Stimulated activated CD8-positive, alpha-beta memory T cell treated with anti-CD3 and anti-CD28 coated beads, Interleukin-12 subunit alpha, Interleukin-12 subunit beta, amount 100 ng/mL, for 24 hours (primary cell): ENCODE measurements around the gene WDR82.

ENCODE experiments used
- DNase-seq: peaks from one replicate; pipeline ENCODE4 v3.0.0-alpha.2; 2020; ENCODE audit errors: extremely low read depth

Gene WDR82

DNA sequence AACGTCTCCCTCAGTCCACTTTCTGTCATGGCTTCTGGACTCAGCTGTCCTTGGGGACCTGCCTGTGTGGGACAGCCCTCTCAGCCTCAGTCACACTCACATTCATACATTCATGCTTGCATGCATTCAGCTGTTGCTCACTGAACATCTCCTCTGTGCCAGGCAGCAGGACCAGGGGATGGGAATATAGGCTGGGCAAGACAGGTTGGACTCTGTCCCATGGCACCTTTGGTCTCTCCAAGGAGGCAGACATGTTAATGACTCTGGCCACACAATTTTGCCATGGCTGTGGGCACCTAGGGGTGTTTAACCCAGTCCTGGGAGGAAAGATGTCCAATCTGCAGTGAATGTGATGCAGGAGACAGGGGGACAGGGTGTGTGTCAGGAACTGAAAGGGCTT, 29.9 kb upstream of the WDR82 start:
- DNase-seq, result no peak

DNA sequence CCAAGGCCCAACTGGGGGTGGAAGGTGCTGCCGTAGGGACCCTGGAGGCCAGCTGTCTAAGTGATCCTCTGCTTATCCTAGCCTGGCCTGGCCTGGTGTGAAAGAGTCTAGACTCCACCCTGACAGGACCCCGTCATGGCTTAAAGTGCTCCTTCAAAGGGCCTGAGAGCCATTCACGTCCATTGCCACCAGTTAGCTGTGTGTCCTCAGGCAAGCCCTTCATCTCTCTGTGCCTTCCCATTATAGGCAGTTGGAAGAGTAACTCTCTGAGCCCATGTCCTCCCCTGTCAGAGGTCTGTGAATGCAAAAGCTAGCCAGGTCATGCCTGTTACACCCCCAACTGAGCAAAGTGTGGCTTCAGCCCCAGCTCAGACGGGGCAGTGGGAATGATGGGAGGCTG, 28.5 kb upstream of the WDR82 start:
- DNase-seq, result no peak

DNA sequence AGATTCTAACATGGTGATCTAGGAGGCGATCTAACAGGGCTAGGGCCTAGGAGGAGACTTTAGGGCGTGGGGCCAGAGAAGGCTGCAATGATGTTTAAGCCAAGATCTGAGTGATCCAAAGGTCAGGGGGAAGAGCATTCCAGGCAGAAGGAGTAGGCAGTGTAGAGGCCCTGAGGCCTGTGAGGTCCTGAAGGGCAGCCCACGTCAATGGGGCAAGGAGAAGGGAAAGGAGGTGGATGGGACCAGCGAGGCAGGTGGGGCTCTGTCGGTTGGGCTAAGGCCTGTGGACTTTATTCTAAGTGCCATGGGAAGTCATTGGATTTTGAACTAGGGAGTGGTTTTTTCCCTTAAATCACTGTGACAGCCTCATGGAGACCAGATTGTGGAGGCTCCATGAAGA, 27.5 kb upstream of the WDR82 start:
- DNase-seq, result no peak

DNA sequence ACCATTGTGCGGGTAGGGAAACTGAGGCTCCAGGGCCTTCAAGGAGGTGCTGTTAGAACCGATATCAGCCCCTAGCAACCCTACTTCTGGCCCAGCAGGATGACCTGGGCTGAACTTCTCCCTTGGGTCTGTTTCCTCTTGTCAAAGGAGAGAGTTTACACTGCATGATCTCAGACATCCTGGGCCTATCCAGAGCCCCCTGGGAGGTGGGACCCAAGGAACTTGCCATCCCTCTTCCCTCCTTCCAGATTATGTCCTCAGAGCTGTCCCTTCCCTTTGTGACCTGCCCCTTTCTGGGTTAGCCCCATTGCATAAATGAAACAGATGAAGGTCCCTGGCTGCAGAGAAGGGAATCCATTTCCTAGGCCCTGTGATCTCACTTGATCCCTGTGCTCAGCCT, 25.4 kb upstream of the WDR82 start:
- DNase-seq, result no peak

DNA sequence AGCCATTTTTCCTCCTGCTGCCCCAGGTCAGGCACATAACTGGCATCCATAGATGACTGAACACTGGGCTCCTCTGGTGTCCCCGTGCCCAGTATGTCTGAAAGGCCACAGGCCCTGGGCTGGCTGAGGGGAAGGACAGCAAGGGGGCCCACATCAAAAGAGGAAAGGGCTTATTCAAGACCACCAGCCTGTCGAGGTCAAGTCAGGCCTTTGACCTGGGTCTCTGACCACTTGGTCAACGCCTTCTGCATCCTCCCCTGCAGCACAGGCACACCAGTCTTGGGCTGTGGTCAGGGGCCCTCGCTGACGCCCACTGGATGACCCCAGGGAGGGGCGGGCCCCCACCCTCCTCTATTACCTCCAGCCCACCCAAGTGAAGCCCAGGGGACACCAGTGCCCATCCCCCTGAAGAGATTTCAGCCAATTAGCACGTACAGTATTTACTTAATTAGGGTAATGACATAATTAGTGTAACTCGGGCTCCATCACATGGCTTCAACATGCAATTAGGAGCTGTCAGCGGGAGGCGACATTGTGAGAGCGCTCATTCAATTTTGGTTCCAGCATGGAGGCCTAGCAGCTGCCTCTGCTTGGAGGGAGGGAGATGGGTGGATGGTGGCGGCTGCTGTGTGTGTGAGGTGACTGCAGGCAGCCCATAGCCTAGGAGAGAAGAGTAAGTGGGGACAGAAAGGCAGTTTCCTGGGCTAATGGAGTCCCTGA, 24.1 kb upstream of the WDR82 start:
- DNase-seq, result no peak

DNA sequence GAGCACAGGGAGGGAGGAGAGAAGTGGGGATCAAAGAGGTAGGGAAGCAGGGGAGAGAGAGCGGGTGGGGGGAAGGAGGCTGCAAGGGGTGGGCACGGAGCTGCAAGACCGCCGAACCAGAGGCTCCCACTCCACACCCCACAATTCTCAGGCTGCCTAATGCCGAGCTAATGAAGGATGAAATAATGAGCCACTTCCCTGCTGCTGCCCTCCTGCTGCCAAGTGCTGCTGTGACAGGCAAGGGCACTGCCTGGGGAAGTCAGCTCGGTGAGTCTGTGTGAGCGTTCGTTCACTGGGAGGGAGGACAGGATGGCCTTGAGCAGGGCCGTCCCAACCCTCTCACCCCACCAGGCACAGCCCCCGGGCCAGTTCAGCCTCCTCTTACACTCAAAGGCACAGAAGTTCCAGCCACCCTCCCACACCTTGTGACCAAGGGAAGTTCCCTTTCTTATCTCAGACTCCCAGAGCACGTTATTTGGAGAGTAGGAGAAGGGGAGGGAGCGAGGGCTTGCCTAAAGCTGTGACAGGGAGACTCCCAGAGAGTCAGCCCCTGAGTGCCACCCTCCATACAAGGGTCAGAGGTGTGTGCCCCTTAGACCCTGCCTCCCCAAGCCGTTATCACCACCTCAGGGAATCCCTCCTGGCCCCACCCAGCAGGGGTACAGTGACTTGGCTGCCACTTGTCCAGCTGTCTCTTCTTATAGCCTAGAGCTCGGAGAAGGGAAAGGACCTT, 21.6 kb upstream of the WDR82 start:
- DNase-seq, result no peak

DNA sequence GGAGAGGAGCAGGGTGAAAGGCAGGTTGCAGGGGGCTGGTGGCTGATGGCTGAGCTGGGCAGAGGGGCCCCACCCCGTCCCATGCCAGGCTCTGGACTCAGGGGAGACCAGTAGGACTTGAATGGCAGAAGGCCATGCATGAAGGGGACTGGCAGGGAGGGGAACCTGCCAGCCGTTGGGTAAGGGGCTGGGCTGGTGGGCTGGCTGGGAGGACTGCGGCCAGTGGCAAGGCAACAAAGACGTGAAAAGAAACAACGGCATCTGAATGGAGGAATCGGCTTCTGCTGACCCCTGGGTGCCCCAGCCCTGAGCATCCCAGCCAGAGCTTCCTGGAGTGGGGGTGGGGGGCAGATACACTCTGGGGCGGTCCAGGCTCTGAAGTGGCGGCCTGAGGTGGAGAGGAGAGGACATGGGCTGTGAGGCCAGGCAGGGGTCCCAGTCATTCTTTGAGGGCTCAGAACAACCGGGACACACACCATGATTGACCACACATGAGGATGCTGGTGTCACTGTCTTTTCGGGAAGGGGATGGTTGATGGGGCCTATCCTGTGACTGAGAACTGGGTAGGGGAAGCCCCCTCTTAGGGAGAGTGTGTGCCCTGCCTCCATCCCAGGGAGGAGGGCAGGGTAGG, 20.9 kb upstream of the WDR82 start:
- DNase-seq, result no peak

DNA sequence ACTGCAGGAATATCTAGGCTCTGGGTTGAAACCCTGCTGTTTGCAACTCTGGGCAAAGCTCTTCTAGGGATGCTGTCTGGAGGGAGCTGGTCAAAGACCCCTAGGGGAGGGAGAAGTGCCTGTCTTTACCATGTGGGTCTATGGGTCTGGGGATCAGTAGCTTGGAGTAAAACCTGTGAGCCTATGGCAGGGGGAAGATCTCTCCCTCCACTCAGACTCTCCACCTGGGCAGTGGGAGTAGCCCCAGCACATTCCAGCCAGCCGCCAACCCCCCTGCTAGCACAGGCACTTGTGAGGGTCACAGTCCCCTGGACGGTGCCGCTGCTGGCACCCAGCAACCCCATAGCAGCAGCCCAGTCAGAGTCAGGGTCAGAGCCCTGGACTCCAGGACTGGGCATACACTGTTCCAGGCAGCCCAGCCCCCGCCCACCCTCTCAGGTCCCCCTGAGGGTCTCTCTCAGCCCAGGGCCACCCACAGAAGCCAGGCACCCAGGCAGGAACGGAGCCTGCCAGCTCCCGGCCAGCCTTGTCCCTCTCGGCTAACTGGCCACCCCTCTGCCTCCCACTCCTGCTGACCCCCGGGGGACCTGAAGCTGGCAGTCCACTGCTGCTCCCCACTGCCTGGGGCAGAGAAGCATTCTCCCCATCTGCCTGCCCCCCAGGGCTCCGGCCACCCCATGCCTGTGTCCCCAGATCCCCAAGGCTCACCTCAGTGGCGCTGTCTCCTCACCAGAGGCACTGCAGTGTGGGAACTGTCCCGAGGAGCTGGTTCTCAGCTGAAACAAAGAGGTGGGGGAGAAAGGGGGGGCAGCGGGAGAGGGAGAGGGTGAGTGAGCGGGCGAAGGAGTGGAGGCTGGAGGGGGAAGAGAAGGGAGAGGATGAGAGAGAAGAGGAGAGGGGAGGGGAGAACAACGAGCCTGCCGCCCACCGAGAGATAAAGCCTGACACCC, 20.0 kb upstream of the WDR82 start:
- no peak for DNase-seq

DNA sequence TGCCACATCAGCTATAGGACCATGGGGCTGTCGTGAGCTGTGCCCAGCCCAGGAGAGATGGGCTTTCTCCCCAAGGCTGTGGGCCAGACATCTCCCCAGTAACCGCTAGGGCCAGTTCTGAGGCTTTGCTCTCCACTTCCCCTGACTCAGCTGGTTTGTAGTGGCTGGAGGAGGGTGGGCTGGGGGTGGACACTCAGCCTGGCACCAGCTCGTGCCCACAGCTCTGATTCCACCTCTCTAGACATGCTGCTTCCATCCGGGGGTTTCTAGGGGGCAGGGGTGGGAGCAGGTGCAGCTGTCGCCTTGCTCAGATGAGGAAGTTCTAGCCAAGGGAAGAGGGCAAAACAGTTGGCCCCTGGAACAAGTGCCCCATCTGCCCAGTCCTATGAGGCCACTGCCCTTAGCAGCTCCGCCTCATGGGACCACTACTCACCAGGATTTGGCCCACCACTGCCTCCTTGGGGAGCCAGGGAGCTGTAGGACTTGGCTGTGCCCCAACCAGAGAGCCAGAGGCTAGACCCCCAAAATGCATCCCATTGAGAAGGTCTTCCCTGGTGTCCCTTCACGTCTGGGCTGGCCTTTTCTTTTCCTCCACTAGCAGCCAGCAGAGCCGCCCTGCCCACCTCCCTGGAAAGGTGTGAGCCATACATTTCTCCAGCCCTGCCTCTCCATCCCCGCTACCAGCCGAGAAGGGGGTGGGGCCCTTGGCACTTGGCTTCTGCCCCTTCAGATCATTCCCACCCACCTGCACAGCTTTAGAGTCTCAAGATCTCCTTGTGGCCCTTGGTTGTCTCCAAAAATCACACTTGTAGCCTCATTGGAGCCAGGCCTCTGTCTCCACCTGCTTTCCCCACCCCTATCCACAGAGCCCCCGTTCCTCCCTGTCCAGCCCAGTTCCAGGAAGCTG, 19.0 kb upstream of the WDR82 start:
- DNase-seq, result no peak

DNA sequence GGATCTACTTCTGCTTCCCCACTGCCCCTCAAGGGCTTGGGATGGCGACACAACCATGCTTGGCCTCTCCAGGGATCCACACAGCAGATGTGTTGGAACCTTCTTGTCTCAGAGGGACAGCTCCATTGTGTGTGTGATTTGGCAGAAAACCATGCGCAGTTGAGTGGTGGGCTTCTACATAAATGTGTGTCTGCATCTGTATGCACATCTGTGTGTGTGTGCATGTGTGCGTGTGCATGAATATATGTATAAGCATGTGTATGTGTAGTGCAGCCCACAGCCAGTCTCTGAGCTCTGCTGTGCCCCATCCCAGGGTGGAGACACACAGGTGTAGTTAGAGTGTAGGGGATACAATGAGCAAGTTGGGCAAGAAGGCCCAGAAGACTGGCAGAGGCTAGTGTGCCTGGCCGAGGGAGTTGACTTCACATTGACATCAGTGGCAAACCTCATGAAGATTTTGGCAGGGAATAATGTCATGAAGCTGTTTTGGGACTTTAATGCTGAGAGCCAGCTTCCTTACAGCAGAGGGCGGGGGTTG, 17.3 kb upstream of the WDR82 start:
- DNase-seq, result no peak

DNA sequence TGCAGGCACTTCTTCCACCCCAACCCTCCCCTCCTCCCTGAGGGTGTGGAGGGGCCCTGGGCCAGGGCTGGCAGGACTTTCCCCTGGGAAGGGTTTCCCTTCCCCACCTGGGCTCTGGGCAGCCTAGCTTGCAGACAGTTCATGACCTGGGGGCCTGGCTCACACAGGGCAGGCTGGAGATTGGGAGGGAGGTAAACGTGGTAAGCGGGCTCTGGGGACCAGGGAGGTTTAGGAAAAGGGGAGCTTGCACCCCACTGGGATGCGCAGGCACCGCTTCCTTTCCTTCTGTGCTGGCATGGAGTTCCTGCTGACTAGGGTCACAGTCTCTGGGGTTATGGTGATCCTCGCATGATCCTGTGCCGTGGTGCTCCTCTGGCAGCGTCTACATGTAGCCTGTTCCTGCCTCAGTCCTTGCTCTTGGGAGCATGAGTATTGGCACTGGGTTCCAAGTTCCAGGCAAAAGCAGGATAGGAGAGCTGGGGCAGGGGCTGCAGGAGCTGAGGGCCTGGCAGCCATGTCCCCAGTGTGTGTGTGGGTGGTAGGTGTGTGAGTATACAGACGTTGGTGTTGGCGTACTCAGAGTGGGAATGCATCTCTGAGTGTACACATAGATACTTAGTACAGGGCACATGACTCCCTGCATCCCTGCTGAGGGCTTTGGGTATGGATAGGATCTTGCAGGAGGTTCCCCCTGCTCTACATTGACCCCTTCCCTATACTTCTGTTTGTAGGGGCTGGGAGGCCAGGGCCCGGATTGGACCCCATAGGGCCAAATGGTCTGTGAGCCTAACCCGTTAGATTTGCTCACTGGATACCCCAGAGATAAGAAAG, 16.1 kb upstream of the WDR82 start:
- DNase-seq, result no peak

DNA sequence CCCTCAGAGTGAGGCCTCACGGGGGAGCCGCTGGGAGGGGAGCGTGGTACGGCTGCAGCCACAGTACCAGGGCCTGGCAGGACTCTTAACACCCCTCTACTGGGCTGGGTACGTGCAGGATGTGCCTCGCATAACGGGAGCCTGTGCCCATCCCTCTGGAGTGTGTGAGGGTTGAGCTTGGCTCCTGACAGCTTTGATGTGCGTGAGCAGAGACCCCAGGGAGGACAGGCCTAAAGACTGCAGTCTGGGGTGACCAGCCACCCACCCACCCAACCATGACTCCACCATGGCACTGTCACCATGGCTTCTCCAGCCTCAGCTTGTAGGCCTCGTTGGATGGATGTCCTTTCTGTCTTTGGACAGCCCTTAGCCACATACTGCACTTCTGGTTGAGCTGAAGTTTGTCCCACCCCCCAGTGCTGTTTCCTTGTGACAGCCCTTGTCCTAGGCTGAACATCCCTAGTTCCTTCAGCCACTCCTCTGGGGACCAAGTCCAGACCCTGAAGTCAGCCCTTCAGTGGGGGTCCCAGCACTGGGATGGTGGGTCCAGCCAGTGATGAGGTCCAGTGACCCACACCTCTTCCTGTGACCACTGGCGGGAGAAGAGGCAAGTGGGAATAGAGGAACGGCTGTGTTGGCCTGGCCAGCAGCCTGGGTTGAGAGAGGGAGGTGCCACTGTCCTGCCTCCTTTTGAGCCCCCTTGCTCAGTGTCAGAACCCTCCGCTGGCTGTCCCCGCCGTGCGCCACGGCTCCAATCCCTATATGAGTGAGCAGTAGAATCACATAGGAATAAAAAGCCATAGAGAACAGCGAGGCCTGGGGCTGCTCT, 15.3 kb upstream of the WDR82 start:
- DNase-seq, result no peak

DNA sequence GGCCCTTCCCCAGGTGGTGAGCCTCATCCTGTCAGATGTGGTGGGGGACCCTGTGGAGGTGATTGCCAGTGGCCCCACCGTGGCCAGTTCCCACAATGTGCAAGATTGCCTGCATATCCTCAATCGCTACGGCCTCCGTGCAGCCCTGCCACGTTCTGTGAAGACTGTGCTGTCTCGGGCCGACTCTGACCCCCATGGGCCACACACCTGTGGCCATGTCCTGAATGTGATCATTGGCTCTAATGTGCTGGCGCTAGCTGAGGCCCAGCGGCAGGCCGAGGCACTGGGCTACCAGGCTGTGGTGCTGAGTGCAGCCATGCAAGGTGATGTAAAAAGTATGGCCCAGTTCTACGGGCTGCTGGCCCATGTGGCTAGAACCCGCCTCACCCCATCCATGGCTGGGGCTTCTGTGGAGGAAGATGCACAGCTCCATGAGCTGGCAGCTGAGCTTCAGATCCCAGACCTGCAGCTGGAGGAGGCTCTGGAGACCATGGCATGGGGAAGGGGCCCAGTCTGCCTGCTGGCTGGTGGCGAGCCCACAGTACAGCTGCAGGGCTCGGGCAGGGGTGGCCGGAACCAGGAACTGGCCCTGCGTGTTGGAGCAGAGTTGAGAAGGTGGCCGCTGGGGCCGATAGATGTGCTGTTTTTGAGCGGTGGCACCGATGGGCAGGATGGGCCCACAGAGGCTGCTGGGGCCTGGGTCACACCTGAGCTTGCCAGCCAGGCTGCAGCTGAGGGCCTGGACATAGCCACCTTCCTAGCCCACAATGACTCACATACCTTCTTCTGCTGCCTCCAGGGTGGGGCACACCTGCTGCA, 14.0 kb upstream of the WDR82 start:
- no peak for DNase-seq

DNA sequence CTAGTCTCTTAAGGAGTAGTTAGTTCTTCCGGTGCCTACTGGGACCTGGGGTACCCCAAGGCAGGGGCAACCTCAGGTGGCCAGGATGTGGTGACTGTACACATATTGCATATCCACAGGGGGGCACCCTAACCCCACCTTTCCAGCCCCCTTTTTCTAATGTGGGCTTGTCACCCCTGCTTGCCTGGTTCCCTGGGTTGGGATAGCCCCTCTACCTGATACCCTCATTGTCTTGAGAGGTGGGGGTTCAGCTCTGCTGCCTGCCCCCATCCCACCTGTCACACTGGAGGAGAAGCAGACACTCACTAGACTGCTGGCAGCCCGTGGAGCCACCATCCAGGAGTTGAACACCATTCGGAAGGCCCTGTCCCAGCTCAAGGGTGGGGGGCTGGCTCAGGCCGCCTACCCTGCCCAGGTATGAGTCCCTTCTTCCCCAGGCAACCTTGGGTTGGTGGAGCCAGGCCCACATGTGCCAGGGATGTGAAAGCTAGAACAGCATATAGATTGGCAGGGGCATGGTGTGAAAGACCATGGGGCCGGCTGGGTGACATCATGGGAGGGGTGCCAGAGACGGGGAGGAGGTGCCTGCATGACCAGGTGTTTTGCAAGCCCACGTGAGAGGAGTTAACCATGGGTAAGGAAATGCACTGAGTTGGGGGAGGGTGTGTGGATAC, 13.2 kb upstream of the WDR82 start:
- no peak for DNase-seq

DNA sequence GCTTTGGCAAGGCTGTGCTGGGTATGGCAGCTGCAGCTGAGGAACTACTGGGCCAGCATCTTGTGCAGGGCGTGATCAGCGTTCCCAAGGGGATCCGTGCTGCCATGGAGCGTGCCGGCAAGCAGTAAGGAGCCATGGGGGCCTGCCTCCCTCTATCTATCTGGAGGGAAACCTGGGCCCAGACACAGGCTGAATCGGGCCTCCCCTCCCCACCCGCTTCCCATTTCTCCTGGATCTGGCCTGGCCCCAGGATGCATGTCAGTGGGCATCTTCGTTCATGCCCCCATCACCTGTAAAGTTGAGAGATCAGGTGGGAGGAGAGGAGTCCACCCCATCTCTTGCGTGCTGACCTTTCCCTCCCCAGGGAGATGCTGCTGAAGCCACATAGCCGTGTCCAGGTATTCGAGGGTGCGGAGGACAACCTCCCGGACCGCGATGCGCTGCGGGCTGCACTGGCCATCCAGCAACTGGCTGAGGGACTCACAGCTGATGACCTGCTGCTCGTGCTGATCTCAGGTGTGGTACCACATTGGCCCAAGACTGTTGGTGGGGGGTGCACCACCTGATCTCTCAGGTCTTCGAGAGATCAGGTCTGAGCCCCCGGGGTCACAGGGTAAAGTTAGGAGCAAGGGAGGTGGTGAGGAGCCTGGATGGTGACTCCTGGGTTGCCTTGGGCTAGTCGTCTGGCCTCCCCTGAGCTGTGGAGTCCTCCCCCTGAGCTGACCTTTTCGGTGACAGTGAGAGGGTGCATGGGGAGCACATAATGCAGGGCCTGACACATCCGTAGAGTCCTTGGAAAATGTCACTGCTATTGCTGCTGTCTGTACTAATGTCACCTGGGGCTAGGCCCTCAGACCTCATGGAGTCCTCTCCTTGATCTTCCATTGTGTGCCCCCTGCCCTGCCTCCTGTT, 12.4 kb upstream of the WDR82 start:
- no peak for DNase-seq
